K562 (cell line): ENCODE results near the gene PCDH9. TPM values are rescaled to one million over a fixed set of nuclear protein-coding genes. Genes with fewer than 3 reads are reported as not detected.

Experiments
- ARHGAP35 ChIP-seq: fragments of 450-650 bp; IDR thresholded peaks from 2 replicates; pipeline ENCODE4 v1.6.1; 2018; ENCODE audit not compliant: partially characterized antibody
- BACH1 ChIP-seq: fragments of 200-800 bp; sonication (Bioruptor generic); IDR thresholded peaks from 2 replicates; pipeline ENCODE4 v1.6.1; 2016; ENCODE audit warnings: missing genetic modification characterization, missing compliant biosample characterization
- BRCA1 ChIP-seq, 2 experiments: fragments of 450-650 bp in 1 of 2; sonication (generic) in 1 of 2; formaldehyde crosslinking in 1 of 2; IDR thresholded peaks; 2 replicates each; pipeline versions ENCODE4 v1.5.0 to v1.6.1; 2017 to 2020; ENCODE audit warnings: mild to moderate bottlenecking in 1 of 2, missing genetic modification reagents in 1 of 2
- CSDE1 ChIP-seq, 2 experiments: fragments of 450-650 bp; IDR thresholded peaks; 2 replicates each; pipeline ENCODE4 v1.6.1; 2016; ENCODE audit warnings: mild to moderate bottlenecking in 1 of 2
- CTCF ChIP-seq, 3 experiments: IDR thresholded peaks in 2 of 3; conservative IDR thresholded peaks in 1 of 3; 2 replicates each; pipeline ENCODE4 v1.5.1; 2011 to 2012; ENCODE audit warnings: low read length in 3 of 3, mild to moderate bottlenecking in 3 of 3, control low read depth in 2 of 3, improper control_type of control experiment in 1 of 3, inconsistent platforms in 1 of 3, low read depth in 1 of 3, mixed read lengths in 1 of 3, moderate library complexity in 1 of 3; ENCODE audit not compliant: insufficient read depth in 2 of 3
- DACH1 ChIP-seq: fragments of 450-650 bp; IDR thresholded peaks from 2 replicates; pipeline ENCODE4 v1.6.1; 2018; ENCODE audit not compliant: partially characterized antibody
- HDAC1 ChIP-seq, 2 experiments: fragments of 450-650 bp; IDR thresholded peaks; 2 replicates each; pipeline ENCODE4 v1.6.1; 2016 to 2017; ENCODE audit warnings: inconsistent platforms in 1 of 2, mild to moderate bottlenecking in 1 of 2, moderate library complexity in 1 of 2
- MBD1 ChIP-seq: fragments of 250-450 bp; sonication (Bioruptor Pico); IDR thresholded peaks from 2 replicates; pipeline ENCODE4 v1.8.0; 2022; ENCODE audit warnings: inconsistent platforms
- MECOM ChIP-seq: fragments of 250-450 bp; sonication (Bioruptor Pico); IDR thresholded peaks from 2 replicates; pipeline ENCODE4 v1.8.0; 2022; ENCODE audit warnings: inconsistent platforms
- POLR2AphosphoS5 ChIP-seq: IDR thresholded peaks from 2 replicates; pipeline ENCODE4 v1.6.1; 2011; ENCODE audit warnings: mild to moderate bottlenecking, low read depth, low read length, moderate library complexity; ENCODE audit not compliant: control insufficient read depth, insufficient read depth
- RBM15 ChIP-seq: fragments of 200-400 bp; formaldehyde crosslinking; IDR thresholded peaks from 2 replicates; pipeline ENCODE4 v1.6.1; 2018; ENCODE audit warnings: mild to moderate bottlenecking, low read length, moderate library complexity; ENCODE audit not compliant: insufficient read depth
- RNF2 ChIP-seq: sonication (generic); IDR thresholded peaks from 2 replicates; pipeline ENCODE4 v1.6.1; 2016
- SAP30 ChIP-seq: fragments of 200-600 bp; sonication (generic); IDR thresholded peaks from 2 replicates; pipeline ENCODE4 v1.6.1; 2012; ENCODE audit warnings: borderline replicate concordance, low read depth, mild to moderate bottlenecking, moderate library complexity, low read length, control low read depth, inconsistent platforms; ENCODE audit not compliant: insufficient read depth, poor library complexity, severe bottlenecking
- SMAD2 ChIP-seq: fragments of 150-350 bp; IDR thresholded peaks from 2 replicates; pipeline ENCODE4 v1.6.1; 2014; ENCODE audit warnings: low read depth, mild to moderate bottlenecking, low read length
- SMAD3 ChIP-seq: fragments of 450-650 bp; formaldehyde crosslinking; conservative IDR thresholded peaks from 2 replicates; pipeline ENCODE4 v1.4.0; 2020; ENCODE audit warnings: mild to moderate bottlenecking
- SP2 ChIP-seq: IDR thresholded peaks from 2 replicates; pipeline ENCODE4 v1.6.1; 2011; ENCODE audit warnings: mild to moderate bottlenecking, low read depth, low read length, moderate library complexity; ENCODE audit not compliant: poor library complexity, severe bottlenecking; ENCODE audit errors: extremely low read depth
- TEAD1 ChIP-seq, 2 experiments: fragments of 450-650 bp in 1 of 2; sonication (generic) in 1 of 2; formaldehyde crosslinking; IDR thresholded peaks; 2 replicates each; pipeline versions ENCODE4 v1.4.0 to v1.8.0; 2020 to 2022; ENCODE audit warnings: mild to moderate bottlenecking in 2 of 2, missing genetic modification reagents in 1 of 2
- VEZF1 ChIP-seq: fragments of 200-800 bp; sonication (Bioruptor generic); IDR thresholded peaks from 2 replicates; pipeline ENCODE4 v1.6.1; 2017; ENCODE audit warnings: missing genetic modification characterization, missing compliant biosample characterization
- ZNF143 ChIP-seq: sonication (generic); formaldehyde crosslinking; IDR thresholded peaks from 2 replicates; pipeline ENCODE4 v1.9.0; 2022; ENCODE audit warnings: mild to moderate bottlenecking, missing genetic modification reagents
- ZNF146 ChIP-seq: IDR thresholded peaks from one replicate; pipeline ENCODE4 v1.6.1; 2018; ENCODE audit warnings: missing compliant biosample characterization; ENCODE audit not compliant: unreplicated experiment
- ZNF41 ChIP-seq: fragments of 250-450 bp; sonication (Bioruptor Pico); conservative IDR thresholded peaks from 2 replicates; pipeline ENCODE4 v1.4.0; 2020; ENCODE audit warnings: mild to moderate bottlenecking
- polyA plus RNA-seq, 8 experiments: library from polyadenylated mRNA; depleted of rRNA in 4 of 8; stranded (reverse) in 5 of 8; unstranded in 3 of 8; fragments of >200 nt; fragmentation: Nextera tagmentation in 2 of 8; fragmentation: Illumina TruSeq in 1 of 8; extraction: Ambion mirVana in 2 of 8; extraction: Trizol in 1 of 8; gene quantifications; 2 replicates each; pipeline versions ENCODE4 v1.2.1 to v1.2.3, GENCODE V29; 2011 to 2014; ENCODE audit warnings: inconsistent platforms in 1 of 8, missing spikeins in 1 of 8
- total RNA-seq, 7 experiments: library from RNA; depleted of rRNA in 6 of 7; stranded (reverse); fragments of >200 nt in 6 of 7; fragmentation: Illumina TruSeq in 2 of 7; extraction: Trizol in 2 of 7; gene quantifications; 2 replicates each; pipeline versions ENCODE4 v1.2.1 to v1.2.3, GENCODE V29; 2011 to 2021; ENCODE audit warnings: low replicate concordance in 1 of 7

PCDH9 gene
- total and polyA plus RNA-seq, 9 of the 15 experiments (the other 6 are each of a cell fraction or from before 2014, with no cell fraction given), result 1.1 to 6.7 (median 4.9) TPM

GRCh38 chr13:67224148-67224846 is 5.8 kb downstream of the PCDH9 start (continued):
- TF ChIP-seq BACH1 (tag), result no peak
- TF ChIP-seq RBM15, result no peak
- no peak for TF ChIP-seq SMAD2
- TF ChIP-seq SMAD3, result no peak
- TF ChIP-seq ZNF146, result no peak
- no peak for TF ChIP-seq TEAD1 (CRISPR knock-in tag; IDR thresholded peaks at IDR 0.05)
- TF ChIP-seq RNF2, result no peak
- peak; percentile 76 for TF ChIP-seq VEZF1 (CRISPR knock-in tag)
- TF ChIP-seq ZNF143 (CRISPR knock-in tag), result no peak
- TF ChIP-seq MBD1 (CRISPR knock-in tag), result no peak
- TF ChIP-seq CSDE1 (IDR thresholded peaks at IDR 0.05), result no peak
- TF ChIP-seq SAP30, result no peak
- TF ChIP-seq CTCF (IDR thresholded peaks at IDR 0.05 in 2 of 3, conservative IDR thresholded peaks at IDR 0.05 in 1 of 3; ENCODE audit: insufficient read depth in 2 of 3, low read depth in 1 of 3, low read length in 3 of 3), result peak; percentile 48 to 66 (median 49); a peak in 5 of 6 replicates
- peak; percentile 32; the same call in 1 of the 2 replicates for TF ChIP-seq POLR2AphosphoS5
- no peak for TF ChIP-seq SP2
- TF ChIP-seq ZNF41 (CRISPR knock-in tag), result no peak
- TF ChIP-seq DACH1, result peak; percentile 22
- no peak for TF ChIP-seq ARHGAP35
- no peak for TF ChIP-seq MECOM
- no peak for TF ChIP-seq HDAC1 (IDR thresholded peaks at IDR 0.05)
- peak; percentile 91; the same call in 1 of the 2 replicates for TF ChIP-seq BRCA1 (IDR thresholded peaks at IDR 0.05)
- no peak for TF ChIP-seq BRCA1 (CRISPR knock-in tag; IDR thresholded peaks at IDR 0.05)
